DND-41 (cell line): ENCODE results near the gene NUAK2.
"Not testable (repeated sequence)": the region's sequence is repeated elsewhere in the genome, so short reads cannot be mapped to it uniquely, and the experiment has no call there.

ENCODE experiments used
- ATAC-seq: fragments of 200-7000 bp; cut with Tn5 transposase; 3 replicates; pipeline ENCODE4 v1.9.1; 2021; ENCODE audit warnings: low read depth; ENCODE audit not compliant: insufficient read depth
- DNase-seq: peaks from one replicate; pipeline ENCODE4 v3.0.0-alpha.2; 2020
- H2AFZ ChIP-seq: 2 replicates; pipeline ENCODE4 v1.6.0; 2012; ENCODE audit warnings: low read depth, low read length
- H3K27ac ChIP-seq: 2 replicates; pipeline ENCODE4 v1.5.1; 2012; ENCODE audit warnings: low read length, inconsistent platforms
- H3K27me3 ChIP-seq: fragments of 200-600 bp; sonication (generic); 2 replicates; pipeline ENCODE4 v1.6.0; 2012; ENCODE audit warnings: low read length, mild to moderate bottlenecking, inconsistent platforms; ENCODE audit not compliant: insufficient read depth, poor library complexity
- H3K36me3 ChIP-seq: 2 replicates; pipeline ENCODE4 v1.5.1; 2012; ENCODE audit warnings: low read length, inconsistent platforms; ENCODE audit not compliant: insufficient read depth
- H3K4me1 ChIP-seq: 2 replicates; pipeline ENCODE4 v1.5.1; 2012; ENCODE audit warnings: mild to moderate bottlenecking, low read length; ENCODE audit not compliant: insufficient read depth
- H3K4me2 ChIP-seq: 2 replicates; pipeline ENCODE4 v1.6.0; 2012; ENCODE audit warnings: mild to moderate bottlenecking, moderate library complexity, low read length, inconsistent platforms; ENCODE audit not compliant: insufficient read depth
- H3K4me3 ChIP-seq, 2 experiments: fragments of 200-600 bp in 1 of 2; shearing (Covaris generic) in 1 of 2; 2 replicates each; pipeline ENCODE4 v1.5.1; 2012 to 2016; ENCODE audit warnings: inconsistent platforms in 2 of 2, low read length in 2 of 2, mild to moderate bottlenecking in 2 of 2, low read depth in 1 of 2, moderate library complexity in 1 of 2
- H3K79me2 ChIP-seq: 2 replicates; pipeline ENCODE4 v1.6.0; 2012; ENCODE audit warnings: low read length, inconsistent platforms; ENCODE audit not compliant: insufficient read depth
- H3K9ac ChIP-seq: 2 replicates; pipeline ENCODE4 v1.6.0; 2012; ENCODE audit warnings: low read depth, mild to moderate bottlenecking, inconsistent platforms, low read length, moderate library complexity
- H3K9me3 ChIP-seq: 2 replicates; pipeline ENCODE4 v1.5.1; 2012; ENCODE audit warnings: low read length, moderate library complexity, mild to moderate bottlenecking, inconsistent platforms; ENCODE audit not compliant: insufficient read depth, severe bottlenecking
- H4K20me1 ChIP-seq: 2 replicates; pipeline ENCODE4 v1.6.0; 2012; ENCODE audit warnings: low read length; ENCODE audit not compliant: insufficient read depth
- CTCF ChIP-seq: IDR thresholded peaks from 2 replicates; pipeline ENCODE4 v1.5.1; 2012; ENCODE audit warnings: borderline replicate concordance, low read length, moderate library complexity, mild to moderate bottlenecking; ENCODE audit not compliant: poor library complexity, severe bottlenecking; ENCODE audit errors: extremely low read depth
- EZH2 ChIP-seq: IDR thresholded peaks from 3 replicates; pipeline ENCODE4 v1.6.1; 2012; ENCODE audit warnings: borderline replicate concordance, low read depth, mild to moderate bottlenecking, moderate library complexity, low read length, inconsistent platforms; ENCODE audit not compliant: severe bottlenecking

Gene NUAK2

GRCh38 chr1:205368478-205368877, 46.9 kb upstream of the NUAK2 start:
- Histone ChIP-seq H3K4me2 (no peak overlapping the region), H3K27ac (no peak overlapping the region), H4K20me1 (no peaks in the 10 kb centered on the region), H3K9me3 (no peaks in the 10 kb centered on the region), H3K9ac (no peak overlapping the region), H3K36me3 (no peaks in the 10 kb centered on the region), H2AFZ (no peak overlapping the region), H3K4me3 (no peak overlapping the region), H3K27me3 (peaks cover 41% of the 10 kb centered on the region), H3K79me2 (no peaks in the 10 kb centered on the region), H3K4me1 (no peaks in the 10 kb centered on the region)
- no peak for ATAC-seq
- no peak for TF ChIP-seq EZH2
- TF ChIP-seq CTCF = no peak
- no peak for DNase-seq

GRCh38 chr1:205365945-205366463, 44.5 kb upstream of the NUAK2 start:
- Histone ChIP-seq H3K27ac (no peak overlapping the region), H3K9ac (no peak overlapping the region), H3K79me2 (no peaks in the 10 kb centered on the region), H3K9me3 (no peaks in the 10 kb centered on the region), H3K4me2 (no peak overlapping the region), H4K20me1 (no peaks in the 10 kb centered on the region), H3K4me3 (no peak overlapping the region), H3K27me3 (peaks cover 38% of the 10 kb centered on the region), H2AFZ (no peak overlapping the region), H3K36me3 (no peaks in the 10 kb centered on the region), H3K4me1 (no peaks in the 10 kb centered on the region)
- no peak for ATAC-seq
- DNase-seq = no peak
- TF ChIP-seq CTCF (no peak), EZH2 (no peak)

GRCh38 chr1:205365086-205365485, 43.5 kb upstream of the NUAK2 start:
- H3K4me3 ChIP-seq, ATAC-seq, H3K36me3 ChIP-seq, H3K4me1 ChIP-seq, H3K9ac ChIP-seq, H3K4me2 ChIP-seq, H3K27ac ChIP-seq, H4K20me1 ChIP-seq, H3K79me2 ChIP-seq, H2AFZ ChIP-seq, H3K9me3 ChIP-seq, DNase-seq: not testable (repeated sequence)
- peaks cover 44% of the 10 kb centered on the region for H3K27me3 ChIP-seq

- H4K20me1 ChIP-seq = no peaks in the 10 kb centered on the region
- DNase-seq (no peak), ATAC-seq (no peak)
- H3K4me1 ChIP-seq = no peaks in the 10 kb centered on the region
- no peak overlapping the region for H2AFZ ChIP-seq
- peaks cover 34% of the 10 kb centered on the region for H3K27me3 ChIP-seq
- no peaks in the 10 kb centered on the region for H3K36me3 ChIP-seq
- H3K9ac ChIP-seq = no peak overlapping the region
- TF ChIP-seq CTCF (no peak), EZH2 (no peak)
- H3K27ac ChIP-seq = no peak overlapping the region
- H3K4me2 ChIP-seq = no peak overlapping the region
- H3K9me3 ChIP-seq = no peaks in the 10 kb centered on the region
- no peaks in the 10 kb centered on the region for H3K79me2 ChIP-seq
- no peak overlapping the region for H3K4me3 ChIP-seq
Observed at GRCh38 chr1:205360891-205361290, 39.3 kb upstream of the NUAK2 start.
